ENCODE results near the gene EFCAB10.

DNA sequence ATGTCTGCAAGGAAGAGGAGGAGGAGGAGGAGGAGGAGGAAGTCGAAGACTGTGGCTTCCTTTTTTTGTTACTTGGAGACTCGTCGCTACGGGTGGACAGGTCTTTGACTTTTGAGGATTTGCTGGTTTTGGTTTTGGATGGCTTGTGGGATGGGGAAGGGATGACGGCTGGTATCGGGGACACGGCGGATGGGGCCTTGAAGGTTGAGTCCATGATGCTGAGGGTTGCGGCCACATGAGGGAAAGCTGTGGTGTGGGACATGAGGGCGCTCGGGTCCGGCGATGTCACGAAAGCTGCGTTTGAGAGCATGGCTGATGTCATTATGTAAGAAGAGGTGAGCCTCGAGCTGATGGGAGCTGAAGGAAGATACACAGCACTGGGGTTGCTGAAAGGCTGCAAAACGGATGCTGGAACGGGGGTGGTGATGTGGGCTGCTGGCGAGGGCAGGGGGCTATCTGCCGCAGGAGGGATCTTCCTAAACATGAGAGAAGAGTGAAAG is 33.1 kb upstream of the EFCAB10 start:
- TF ChIP-seq, protein P1, sequence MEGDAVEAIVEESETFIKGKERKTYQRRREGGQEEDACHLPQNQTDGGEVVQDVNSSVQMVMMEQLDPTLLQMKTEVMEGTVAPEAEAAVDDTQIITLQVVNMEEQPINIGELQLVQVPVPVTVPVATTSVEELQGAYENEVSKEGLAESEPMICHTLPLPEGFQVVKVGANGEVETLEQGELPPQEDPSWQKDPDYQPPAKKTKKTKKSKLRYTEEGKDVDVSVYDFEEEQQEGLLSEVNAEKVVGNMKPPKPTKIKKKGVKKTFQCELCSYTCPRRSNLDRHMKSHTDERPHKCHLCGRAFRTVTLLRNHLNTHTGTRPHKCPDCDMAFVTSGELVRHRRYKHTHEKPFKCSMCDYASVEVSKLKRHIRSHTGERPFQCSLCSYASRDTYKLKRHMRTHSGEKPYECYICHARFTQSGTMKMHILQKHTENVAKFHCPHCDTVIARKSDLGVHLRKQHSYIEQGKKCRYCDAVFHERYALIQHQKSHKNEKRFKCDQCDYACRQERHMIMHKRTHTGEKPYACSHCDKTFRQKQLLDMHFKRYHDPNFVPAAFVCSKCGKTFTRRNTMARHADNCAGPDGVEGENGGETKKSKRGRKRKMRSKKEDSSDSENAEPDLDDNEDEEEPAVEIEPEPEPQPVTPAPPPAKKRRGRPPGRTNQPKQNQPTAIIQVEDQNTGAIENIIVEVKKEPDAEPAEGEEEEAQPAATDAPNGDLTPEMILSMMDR (conservative IDR thresholded peaks at IDR 0.05; ENCODE audit: low read length): no peak
- TF ChIP-seq EZH2phosphoT487 (IDR thresholded peaks at IDR 0.05; ENCODE audit: borderline replicate concordance): no peak

Measured in Loucy (cell line).